Ureter (tissue), 1 donor: ENCODE data around the gene TP53RK. TPM values are rescaled to one million over a fixed set of nuclear protein-coding genes. Genes with fewer than 3 reads are reported as not detected.

Experiments used
- DNase-seq: peaks from one replicate; pipeline ENCODE4 v3.0.0-alpha.2; 2020; ENCODE audit warnings: low spot score
- total RNA-seq: library from RNA; stranded (reverse); gene quantifications from one replicate; pipeline ENCODE4 v1.2.4, GENCODE V29; 2023
- donor health status: DM: yes; HTN: yes; CAD: no.

TP53RK gene
- total RNA-seq, 1 donor from 2014 or later, result 13.5 TPM

GRCh38 chr20:46665602-46666001 is 23.6 kb downstream of the TP53RK start:
- no peak for DNase-seq

- DNase-seq, result no peak
Measured at GRCh38 chr20:46663531-46663930, 25.7 kb downstream of the TP53RK start.

GRCh38 chr20:46661659-46662058 is 27.6 kb downstream of the TP53RK start:
- DNase-seq, result no peak

GRCh38 chr20:46660487-46660886 is 28.8 kb downstream of the TP53RK start:
- no peak for DNase-seq

GRCh38 chr20:46657618-46658017 is 31.6 kb downstream of the TP53RK start:
- DNase-seq, result no peak

GRCh38 chr20:46657137-46657536 is 32.1 kb downstream of the TP53RK start:
- DNase-seq, result no peak

GRCh38 chr20:46652699-46653098 is 36.5 kb downstream of the TP53RK start:
- no peak for DNase-seq

- DNase-seq, result no peak
Measured at GRCh38 chr20:46651091-46651962, 37.9 kb downstream of the TP53RK start, which contains the start of gene SLC13A3. Gene SLC13A3, minus strand, starts transcription at chr20:46651459. Its CDS starts 38 bp downstream, at chr20:46651421.

- DNase-seq, result no peak
Measured at GRCh38 chr20:46650575-46651090, 38.6 kb downstream of the TP53RK start.

- DNase-seq, result no peak
Measured at GRCh38 chr20:46649965-46650542, 39.2 kb downstream of the TP53RK start.

GRCh38 chr20:46649650-46649949 is 39.6 kb downstream of the TP53RK start:
- no peak for DNase-seq

- DNase-seq, result no peak
Measured at GRCh38 chr20:46648903-46649649, 40.2 kb downstream of the TP53RK start.

- no peak for DNase-seq
Measured at GRCh38 chr20:46647469-46647868, 41.8 kb downstream of the TP53RK start.

- no peak for DNase-seq
Measured at GRCh38 chr20:46646659-46647380, 42.4 kb downstream of the TP53RK start.

GRCh38 chr20:46646122-46646521 is 43.1 kb downstream of the TP53RK start:
- DNase-seq, result no peak

GRCh38 chr20:46644733-46645132 is 44.5 kb downstream of the TP53RK start:
- DNase-seq, result no peak

- no peak for DNase-seq
Measured at GRCh38 chr20:46644160-46644559, 45.1 kb downstream of the TP53RK start.

GRCh38 chr20:46642969-46643343 is 46.3 kb downstream of the TP53RK start:
- no peak for DNase-seq

- no peak for DNase-seq
Measured at GRCh38 chr20:46642265-46642968, 46.8 kb downstream of the TP53RK start.

- DNase-seq, result no peak
Measured at GRCh38 chr20:46641424-46641823, 47.8 kb downstream of the TP53RK start.
